Keratinocyte (primary cell): ENCODE measurements around the gene DST. TPM values are rescaled to one million over a fixed set of nuclear protein-coding genes. Genes with fewer than 3 reads are reported as not detected.

ENCODE experiments used
- DNase-seq: peaks from one replicate; pipeline ENCODE4 v3.0.0-alpha.2; 2011; ENCODE audit warnings: low read depth, missing footprints, low spot score
- FAIRE-seq: peaks from 2 replicates; lab custom pipeline; 2011; peaks lifted over from hg19 to GRCh38; lab: Jason Lieb, UNC
- H2AFZ ChIP-seq: 2 replicates; pipeline ENCODE4 v1.6.0; 2012; ENCODE audit warnings: low read length, control low read depth, inconsistent platforms; ENCODE audit not compliant: control insufficient read depth
- H3K27ac ChIP-seq: 2 replicates; pipeline ENCODE4 v1.5.1; 2011; ENCODE audit warnings: low read length; ENCODE audit not compliant: control insufficient read depth, insufficient read depth
- H3K27me3 ChIP-seq: 3 replicates; pipeline ENCODE4 v1.6.0; 2011; ENCODE audit warnings: low read length; ENCODE audit not compliant: control insufficient read depth, insufficient read depth; ENCODE audit errors: extremely low read depth
- H3K36me3 ChIP-seq, 2 experiments: 2 replicates in 1 of 2; 3 replicates in 1 of 2; pipeline ENCODE4 v1.5.1; 2011; ENCODE audit warnings: low read length in 2 of 2, mild to moderate bottlenecking in 1 of 2; ENCODE audit not compliant: control insufficient read depth in 2 of 2, insufficient read depth in 2 of 2; ENCODE audit errors: extremely low read depth in 1 of 2
- H3K4me1 ChIP-seq: 3 replicates; pipeline ENCODE4 v1.5.1; 2011; ENCODE audit warnings: low read length; ENCODE audit not compliant: control insufficient read depth, insufficient read depth; ENCODE audit errors: extremely low read depth
- H3K4me2 ChIP-seq: 3 replicates; pipeline ENCODE4 v1.6.0; 2011; ENCODE audit warnings: low read depth, low read length; ENCODE audit not compliant: control insufficient read depth, insufficient read depth; ENCODE audit errors: extremely low read depth
- H3K4me3 ChIP-seq, 3 experiments: fragments of 200-600 bp in 1 of 3; sonication (generic) in 1 of 3; 2 replicates in 2 of 3; 3 replicates in 1 of 3; pipeline ENCODE4 v1.5.1; 2011 to 2016; ENCODE audit warnings: low read length in 3 of 3, mild to moderate bottlenecking in 3 of 3, control low read depth in 2 of 3, inconsistent platforms in 1 of 3, low read depth in 1 of 3, mixed read lengths in 1 of 3, mixed run types in 1 of 3, moderate library complexity in 1 of 3; ENCODE audit not compliant: control insufficient read depth in 2 of 3, insufficient read depth in 2 of 3; ENCODE audit errors: extremely low read depth in 1 of 3
- H3K79me2 ChIP-seq: 2 replicates; pipeline ENCODE4 v1.6.0; 2012; ENCODE audit warnings: low read length; ENCODE audit not compliant: control insufficient read depth, insufficient read depth
- H3K9ac ChIP-seq: 3 replicates; pipeline ENCODE4 v1.6.0; 2011; ENCODE audit warnings: low read length; ENCODE audit not compliant: control insufficient read depth, insufficient read depth; ENCODE audit errors: extremely low read depth
- H3K9me1 ChIP-seq: 3 replicates; pipeline ENCODE4 v1.6.0; 2011; ENCODE audit warnings: low read length; ENCODE audit not compliant: control insufficient read depth, insufficient read depth; ENCODE audit errors: extremely low read depth
- H3K9me3 ChIP-seq: 2 replicates; pipeline ENCODE4 v1.5.1; 2012; ENCODE audit warnings: low read depth, low read length; ENCODE audit not compliant: control insufficient read depth
- H4K20me1 ChIP-seq: 3 replicates; pipeline ENCODE4 v1.6.0; 2011; ENCODE audit warnings: low read length; ENCODE audit not compliant: control insufficient read depth, insufficient read depth; ENCODE audit errors: extremely low read depth
- CTCF ChIP-seq, 3 experiments: IDR thresholded peaks in 1 of 3; conservative IDR thresholded peaks in 1 of 3; optimal IDR thresholded peaks in 1 of 3; 2 replicates in 2 of 3; 3 replicates in 1 of 3; pipeline versions ENCODE3 to v1.5.1; 2011; ENCODE audit warnings: low read length in 3 of 3, mild to moderate bottlenecking in 3 of 3, moderate library complexity in 2 of 3, control low read depth in 1 of 3, inconsistent platforms in 1 of 3; ENCODE audit not compliant: insufficient read depth in 2 of 3; ENCODE audit errors: extremely low read depth in 1 of 3
- EZH2 ChIP-seq: IDR thresholded peaks from one replicate; pipeline ENCODE4 v1.6.1; 2012; ENCODE audit warnings: inconsistent platforms, mild to moderate bottlenecking, low read length, moderate library complexity
- dilution Hi-C: fragments of 300-500 bp; cut with MboI; formaldehyde crosslinking; loops from one replicate; pipeline ENCODE4 v1.7.0; 2020; ENCODE audit warnings: low sequenced_read_pairs; ENCODE audit not compliant: extremely low pct_ligation_motif_present
- polyA plus RNA-seq, 5 experiments: library from polyadenylated mRNA; depleted of rRNA in 3 of 5; stranded (reverse) in 3 of 5; stranded (forward) in 1 of 5; unstranded in 1 of 5; fragments of >200 nt; gene quantifications; 1 replicate in 1 of 5; 2 replicates in 3 of 5; 3 replicates in 1 of 5; pipeline versions ENCODE4 v1.2.1 to v1.2.3, GENCODE V29; 2011 to 2012; ENCODE audit warnings: missing spikeins in 2 of 5, low read depth in 1 of 5, low replicate concordance in 1 of 5

DST gene
- polyA plus RNA-seq, 1 donor (not counting 4 experiments of a cell fraction or from before 2014, with no cell fraction given) = 455 TPM

- H3K9me3 ChIP-seq = no peaks in the 10 kb centered on the region
- FAIRE-seq (no peak), DNase-seq (no peak)
- H3K27me3 ChIP-seq = no peaks in the 10 kb centered on the region
- no peak overlapping the region for H3K9ac ChIP-seq
- H2AFZ ChIP-seq = no peak overlapping the region
- H3K4me1 ChIP-seq = no peaks in the 10 kb centered on the region
- H4K20me1 ChIP-seq = no peaks in the 10 kb centered on the region
- peaks cover 7 to 8% of the 10 kb centered on the region in 2 experiments for H3K36me3 ChIP-seq
- TF ChIP-seq EZH2 (no peak), CTCF (optimal IDR thresholded peaks at IDR 0.05 in 1 of 3, IDR thresholded peaks at IDR 0.05 in 1 of 3, conservative IDR thresholded peaks at IDR 0.05 in 1 of 3; ENCODE audit: extremely low read depth in 1 of 3, insufficient read depth in 2 of 3, low read length in 3 of 3) (no peak)
- H3K4me3 ChIP-seq = no peak overlapping the region
- dilution Hi-C loops = no loop called here
- H3K27ac ChIP-seq = no peak overlapping the region
- H3K9me1 ChIP-seq = no peaks in the 10 kb centered on the region
- H3K4me2 ChIP-seq = no peak overlapping the region
- H3K79me2 ChIP-seq = no peaks in the 10 kb centered on the region
Measured at GRCh38 chr6:56604186-56604585, 38.5 kb downstream of the DST start.

- no peak overlapping the region for H2AFZ ChIP-seq
- H4K20me1 ChIP-seq = no peaks in the 10 kb centered on the region
- H3K9me1 ChIP-seq = no peaks in the 10 kb centered on the region
- no peaks in the 10 kb centered on the region for H3K4me1 ChIP-seq
- H3K9me3 ChIP-seq = no peaks in the 10 kb centered on the region
- no peak overlapping the region for H3K27ac ChIP-seq
- H3K9ac ChIP-seq = no peak overlapping the region
- FAIRE-seq (no peak), DNase-seq (no peak)
- no peaks in the 10 kb centered on the region for H3K79me2 ChIP-seq
- H3K36me3 ChIP-seq = peaks cover 7 to 9% of the 10 kb centered on the region in 2 experiments
- no peaks in the 10 kb centered on the region for H3K27me3 ChIP-seq
- TF ChIP-seq EZH2 (no peak), CTCF (optimal IDR thresholded peaks at IDR 0.05 in 1 of 3, IDR thresholded peaks at IDR 0.05 in 1 of 3, conservative IDR thresholded peaks at IDR 0.05 in 1 of 3; ENCODE audit: extremely low read depth in 1 of 3, insufficient read depth in 2 of 3, low read length in 3 of 3) (no peak)
- no peak overlapping the region for H3K4me2 ChIP-seq
- dilution Hi-C loops = no loop called here
- no peak overlapping the region for H3K4me3 ChIP-seq
Measured at GRCh38 chr6:56601390-56601789, 41.3 kb downstream of the DST start.
